Vagina (tissue), 2 donors: Measurements from ENCODE around the gene NCOA5. TPM values are rescaled to one million over a fixed set of nuclear protein-coding genes. Genes with fewer than 3 reads are reported as not detected.

Experiments used
- DNase-seq, 2 donors: peaks; one replicate each; pipeline ENCODE4 v3.0.0-alpha.2; 2017; ENCODE audit errors: extremely low spot score in 2 of 2
- H3K27ac ChIP-seq: fragments of 200-600 bp; sonication (generic); one replicate; pipeline ENCODE4 v1.5.1; 2019
- H3K27me3 ChIP-seq: fragments of 200-600 bp; sonication (generic); one replicate; pipeline ENCODE4 v1.5.1; 2019
- H3K36me3 ChIP-seq, 2 donors: fragments of 200-600 bp; sonication (generic); one replicate each; pipeline ENCODE4 v1.5.1; 2017 to 2019
- H3K4me1 ChIP-seq: fragments of 200-600 bp; sonication (generic); one replicate; pipeline ENCODE4 v1.5.1; 2019
- H3K4me3 ChIP-seq, 2 donors: fragments of 200-600 bp; sonication (generic); 1 replicate in 1 of 2; 2 replicates in 1 of 2; pipeline ENCODE4 v1.5.1; 2016 to 2019
- H3K9me3 ChIP-seq: fragments of 200-600 bp; sonication (generic); one replicate; pipeline ENCODE4 v1.5.1; 2019
- POLR2A ChIP-seq, 2 donors: fragments of 450-650 bp; IDR thresholded peaks; one replicate each; pipeline ENCODE4 v1.6.1; 2017; ENCODE audit warnings: antibody characterized with exemption in 2 of 2, mild to moderate bottlenecking in 2 of 2, moderate library complexity in 2 of 2
- POLR2AphosphoS5 ChIP-seq, 2 donors: sonication (generic); formaldehyde crosslinking; IDR thresholded peaks; one replicate each; pipeline ENCODE4 v1.9.0; 2017; ENCODE audit warnings: antibody characterized with exemption in 2 of 2, mild to moderate bottlenecking in 2 of 2, low read depth in 1 of 2; ENCODE audit not compliant: insufficient read depth in 1 of 2
- intact Hi-C: fragments of 100-400 bp; cut with DNase I; formaldehyde crosslinking; loops from one replicate; pipeline ENCODE4 v1.15.1; 2023
- total RNA-seq: library from RNA; depleted of rRNA; stranded (reverse); fragments of >200 nt; gene quantifications from one replicate; pipeline ENCODE4 v1.2.3, GENCODE V29; 2016
- TF ChIP-seq, protein P1 (sequence below), 3 experiments: fragments of 450-650 bp in 2 of 3; fragments of 200-600 bp in 1 of 3; sonication (generic) in 1 of 3; IDR thresholded peaks; one replicate each; pipeline ENCODE4 v1.5.1; 2017 to 2019; ENCODE audit warnings: antibody characterized with exemption in 3 of 3, mild to moderate bottlenecking in 2 of 3, moderate library complexity in 2 of 3

NCOA5 gene
- total RNA-seq, 1 donor from 2014 or later = 33.9 TPM

DNA sequence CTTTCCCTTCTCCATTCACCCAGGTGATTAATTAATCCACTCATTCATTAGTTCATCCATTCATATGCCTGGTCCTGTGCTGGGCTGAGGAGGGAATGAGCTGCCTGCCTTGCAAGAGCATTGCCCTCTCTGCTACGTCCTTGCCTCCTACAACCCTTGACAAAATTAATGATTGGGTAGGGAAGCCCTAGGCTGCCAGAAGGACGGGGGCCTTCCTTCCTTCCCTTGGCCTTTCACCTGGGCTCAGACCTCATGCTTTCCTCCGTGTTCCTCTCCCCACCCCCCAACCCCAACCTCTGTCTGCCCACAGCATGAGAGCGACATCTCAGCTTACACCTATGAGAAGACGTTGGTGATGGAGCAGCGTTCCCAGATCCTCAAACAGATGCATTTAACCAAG lies 35.2 kb downstream of the NCOA5 start:
- Histone ChIP-seq H3K4me3 (no peak overlapping the region), H3K27ac (no peak overlapping the region), H3K27me3 (no peaks in the 10 kb centered on the region), H3K36me3 (no peaks in the 10 kb centered on the region), H3K4me1 (peaks cover 22% of the 10 kb centered on the region), H3K9me3 (no peaks in the 10 kb centered on the region)
- no peak for DNase-seq
- TF ChIP-seq POLR2AphosphoS5 (IDR thresholded peaks at IDR 0.05; ENCODE audit: insufficient read depth in 1 of 2, low read depth in 1 of 2) (no peak), POLR2A (IDR thresholded peaks at IDR 0.05) (no peak)
- TF ChIP-seq, protein P1, sequence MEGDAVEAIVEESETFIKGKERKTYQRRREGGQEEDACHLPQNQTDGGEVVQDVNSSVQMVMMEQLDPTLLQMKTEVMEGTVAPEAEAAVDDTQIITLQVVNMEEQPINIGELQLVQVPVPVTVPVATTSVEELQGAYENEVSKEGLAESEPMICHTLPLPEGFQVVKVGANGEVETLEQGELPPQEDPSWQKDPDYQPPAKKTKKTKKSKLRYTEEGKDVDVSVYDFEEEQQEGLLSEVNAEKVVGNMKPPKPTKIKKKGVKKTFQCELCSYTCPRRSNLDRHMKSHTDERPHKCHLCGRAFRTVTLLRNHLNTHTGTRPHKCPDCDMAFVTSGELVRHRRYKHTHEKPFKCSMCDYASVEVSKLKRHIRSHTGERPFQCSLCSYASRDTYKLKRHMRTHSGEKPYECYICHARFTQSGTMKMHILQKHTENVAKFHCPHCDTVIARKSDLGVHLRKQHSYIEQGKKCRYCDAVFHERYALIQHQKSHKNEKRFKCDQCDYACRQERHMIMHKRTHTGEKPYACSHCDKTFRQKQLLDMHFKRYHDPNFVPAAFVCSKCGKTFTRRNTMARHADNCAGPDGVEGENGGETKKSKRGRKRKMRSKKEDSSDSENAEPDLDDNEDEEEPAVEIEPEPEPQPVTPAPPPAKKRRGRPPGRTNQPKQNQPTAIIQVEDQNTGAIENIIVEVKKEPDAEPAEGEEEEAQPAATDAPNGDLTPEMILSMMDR (IDR thresholded peaks at IDR 0.05) = no peak
- intact Hi-C loops = no loop called here

DNA sequence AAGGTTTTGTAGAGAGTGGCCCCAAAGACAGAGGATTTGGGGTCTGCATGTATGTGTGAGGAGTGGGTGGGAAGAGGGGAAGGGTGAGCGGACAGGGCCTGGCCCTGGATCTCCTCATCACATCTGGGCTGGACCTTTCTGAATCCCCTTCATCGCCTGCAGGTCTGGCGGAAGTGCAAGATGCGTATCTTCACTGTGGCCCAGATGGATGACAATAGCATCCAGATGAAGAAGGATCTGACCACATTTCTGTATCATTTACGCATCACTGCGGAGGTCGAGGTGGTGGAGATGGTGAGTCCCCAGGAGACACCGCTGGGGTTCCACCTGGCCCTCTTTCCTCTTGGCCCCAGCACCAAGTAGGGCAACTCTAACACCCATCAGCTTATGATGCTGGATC lies 36.3 kb downstream of the NCOA5 start:
- Histone ChIP-seq H3K4me3 (no peak overlapping the region), H3K36me3 (no peaks in the 10 kb centered on the region), H3K4me1 (peaks cover 15% of the 10 kb centered on the region), H3K27ac (no peak overlapping the region), H3K9me3 (no peaks in the 10 kb centered on the region), H3K27me3 (no peaks in the 10 kb centered on the region)
- intact Hi-C loops = no loop called here
- no peak for DNase-seq
- TF ChIP-seq POLR2A (IDR thresholded peaks at IDR 0.05) = no peak
- TF ChIP-seq, protein P1 (IDR thresholded peaks at IDR 0.05) = no peak
- TF ChIP-seq POLR2AphosphoS5 (IDR thresholded peaks at IDR 0.05; ENCODE audit: insufficient read depth in 1 of 2, low read depth in 1 of 2) = no peak

DNA sequence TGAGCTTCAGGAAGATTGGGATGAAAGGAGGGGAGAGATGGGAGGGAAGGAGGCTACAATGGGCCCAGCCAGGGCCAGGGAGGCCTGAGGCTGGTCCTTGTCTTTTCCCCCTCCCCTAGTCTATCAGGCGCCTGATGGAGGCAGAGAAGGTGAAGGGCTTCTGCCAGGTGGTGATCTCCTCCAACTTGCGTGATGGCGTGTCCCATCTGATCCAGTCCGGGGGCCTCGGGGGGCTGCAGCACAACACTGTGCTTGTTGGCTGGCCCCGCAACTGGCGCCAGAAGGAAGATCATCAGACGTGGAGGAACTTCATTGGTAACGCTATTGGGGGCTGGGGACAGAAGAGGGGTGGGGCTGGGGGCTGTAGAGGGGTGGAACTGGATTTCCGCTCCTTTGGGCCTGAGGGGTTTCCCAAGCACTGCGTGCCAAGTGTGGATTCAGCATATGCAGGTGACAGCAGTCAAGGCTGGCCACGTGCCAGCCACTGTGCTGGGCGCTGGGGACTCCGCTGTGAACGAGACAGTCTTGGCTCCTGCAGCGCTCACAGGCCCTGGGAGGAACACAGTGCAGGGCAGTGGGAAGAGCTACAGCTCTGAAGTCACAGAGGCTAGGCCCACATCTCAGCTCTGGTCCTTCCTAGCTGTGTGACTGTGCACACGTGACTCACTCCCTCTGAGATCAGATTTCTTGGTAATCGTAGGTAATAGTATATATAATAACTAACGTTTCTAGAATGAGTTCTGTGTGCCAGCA lies 38.0 kb downstream of the NCOA5 start:
- H3K4me1 ChIP-seq = no peaks in the 10 kb centered on the region
- TF ChIP-seq POLR2A (IDR thresholded peaks at IDR 0.05) (no peak), POLR2AphosphoS5 (IDR thresholded peaks at IDR 0.05; ENCODE audit: insufficient read depth in 1 of 2, low read depth in 1 of 2) (no peak)
- TF ChIP-seq, protein P1 (IDR thresholded peaks at IDR 0.05) = no peak
- no peaks in the 10 kb centered on the region for H3K36me3 ChIP-seq
- no peaks in the 10 kb centered on the region for H3K9me3 ChIP-seq
- intact Hi-C loops = no loop called here
- DNase-seq = no peak
- H3K4me3 ChIP-seq = no peak overlapping the region
- H3K27ac ChIP-seq = no peak overlapping the region
- H3K27me3 ChIP-seq = no peaks in the 10 kb centered on the region

DNA sequence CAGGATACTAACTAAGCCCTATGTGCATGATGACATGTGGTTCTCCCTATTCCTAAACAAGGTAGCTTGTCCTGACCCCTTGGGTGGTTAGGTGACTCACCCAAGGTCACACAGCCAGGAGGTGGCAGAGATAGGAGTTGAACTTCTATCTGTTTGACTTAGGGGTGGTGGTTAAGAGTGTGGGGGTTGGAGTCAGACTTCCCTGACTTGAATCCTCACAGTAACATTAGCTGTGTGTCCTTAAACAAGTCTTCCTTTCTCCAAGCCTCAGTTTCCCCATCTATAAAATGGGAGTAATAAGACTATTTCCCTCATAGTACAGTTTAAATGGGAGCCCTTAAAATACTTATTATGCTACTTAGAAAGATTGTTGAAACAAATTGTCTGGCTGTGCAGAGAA lies 38.9 kb downstream of the NCOA5 start:
- intact Hi-C loops = no loop called here
- Histone ChIP-seq H3K27ac (no peak overlapping the region), H3K4me1 (no peaks in the 10 kb centered on the region), H3K9me3 (no peaks in the 10 kb centered on the region), H3K36me3 (no peaks in the 10 kb centered on the region), H3K4me3 (no peak overlapping the region), H3K27me3 (no peaks in the 10 kb centered on the region)
- no peak for DNase-seq
- TF ChIP-seq, protein P1 (IDR thresholded peaks at IDR 0.05) = no peak
- no peak for TF ChIP-seq POLR2AphosphoS5 (IDR thresholded peaks at IDR 0.05; ENCODE audit: insufficient read depth in 1 of 2, low read depth in 1 of 2)
- TF ChIP-seq POLR2A (IDR thresholded peaks at IDR 0.05) = no peak

DNA sequence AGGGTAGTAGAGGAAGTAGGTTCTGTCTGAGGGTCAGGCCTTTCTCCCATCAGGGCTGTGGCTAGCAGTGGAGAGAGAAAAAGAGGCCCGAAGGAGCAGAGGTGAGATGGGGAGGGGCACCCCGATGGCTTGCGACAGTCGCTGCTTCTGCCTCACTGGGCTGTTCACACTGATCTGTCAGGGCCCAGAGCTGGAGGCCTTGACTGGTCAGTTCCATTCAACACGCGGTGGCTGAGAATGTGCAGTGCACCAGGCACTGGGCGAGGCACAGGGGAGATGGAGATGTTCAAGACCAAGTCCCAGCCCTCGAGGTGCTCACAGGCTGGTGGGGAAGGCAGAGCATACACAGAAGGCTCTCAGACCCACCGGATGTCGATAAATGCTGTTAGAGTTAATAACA lies 39.3 kb downstream of the NCOA5 start:
- no peak overlapping the region for H3K4me3 ChIP-seq
- DNase-seq = no peak
- no peaks in the 10 kb centered on the region for H3K36me3 ChIP-seq
- no peaks in the 10 kb centered on the region for H3K27me3 ChIP-seq
- TF ChIP-seq, protein P1 (IDR thresholded peaks at IDR 0.05) = no peak
- TF ChIP-seq POLR2A (IDR thresholded peaks at IDR 0.05) = no peak
- TF ChIP-seq POLR2AphosphoS5 (IDR thresholded peaks at IDR 0.05; ENCODE audit: insufficient read depth in 1 of 2, low read depth in 1 of 2) = no peak
- intact Hi-C loops = no loop called here
- H3K27ac ChIP-seq = no peak overlapping the region
- no peaks in the 10 kb centered on the region for H3K4me1 ChIP-seq
- H3K9me3 ChIP-seq = no peaks in the 10 kb centered on the region
